Ovary (tissue), 9 donors: ENCODE measurements around the gene LCA5L. TPM values are rescaled to one million over a fixed set of nuclear protein-coding genes. Genes with fewer than 3 reads are reported as not detected.
"Not testable (repeated sequence)": the region's sequence is repeated elsewhere in the genome, so short reads cannot be mapped to it uniquely, and the experiment has no call there.

Experiments used
- DNase-seq, 5 donors: peaks; one replicate each; pipeline ENCODE4 v3.0.0-alpha.2; 2019 to 2020
- H3K27ac ChIP-seq, 2 donors: fragments of 200-600 bp; one replicate each; pipeline versions ENCODE4 v1.5.1 to v1.8.0; 2019 to 2022
- H3K27me3 ChIP-seq: fragments of 200-600 bp; one replicate; pipeline ENCODE4 v1.8.0; 2022
- H3K36me3 ChIP-seq: fragments of 200-600 bp; sonication (generic); one replicate; pipeline ENCODE4 v1.5.1; 2019
- H3K4me1 ChIP-seq: one replicate; pipeline ENCODE4 v1.8.1; 2013; ENCODE audit warnings: mild to moderate bottlenecking, moderate library complexity; ENCODE audit not compliant: insufficient read depth
- H3K4me3 ChIP-seq: fragments of 200-600 bp; sonication (generic); one replicate; pipeline ENCODE4 v1.5.1; 2017
- H3K9me3 ChIP-seq, 2 donors: fragments of 200-600 bp in 1 of 2; sonication (generic) in 1 of 2; one replicate each; pipeline versions ENCODE4 v1.5.1 to v1.8.1; 2013 to 2019; ENCODE audit warnings: mild to moderate bottlenecking in 1 of 2, moderate library complexity in 1 of 2
- CTCF ChIP-seq, 3 donors: fragments of 450-650 bp in 2 of 3; fragments of 200-600 bp in 1 of 3; IDR thresholded peaks; one replicate each; pipeline versions ENCODE4 v1.5.1 to v1.8.0; 2016 to 2022; ENCODE audit warnings: antibody characterized with exemption in 3 of 3, mild to moderate bottlenecking in 1 of 3
- EP300 ChIP-seq: sonication (generic); formaldehyde crosslinking; IDR thresholded peaks from one replicate; pipeline ENCODE4 v1.6.1; 2017; ENCODE audit warnings: antibody characterized with exemption
- POLR2A ChIP-seq: fragments of 450-650 bp; IDR thresholded peaks from one replicate; pipeline ENCODE4 v1.6.1; 2017; ENCODE audit warnings: antibody characterized with exemption, mild to moderate bottlenecking, moderate library complexity
- WGBS, 3 donors: extraction: QIAGEN DNeasy Blood & Tissue Kit in 1 of 3; methylation state at CpG; one replicate each; pipeline versions ENCODE4 v1.1.5 to v1.1.7; 2013 to 2017; 5-methylcytosine and 5-hydroxymethylcytosine counted together
- intact Hi-C, 4 donors: fragments of 100-400 bp; cut with DNase I; formaldehyde crosslinking; loops; one replicate each; pipeline versions ENCODE4 v1.11.0 to v1.15.1; 2022 to 2023
- polyA plus RNA-seq, 2 donors: library from polyadenylated mRNA; stranded (reverse); fragments of 200-250 nt in 1 of 2; fragments of 350-450 nt in 1 of 2; fragmentation: Illumina TruSeq in 1 of 2; extraction: RNeasy Lipid Tissue Mini Kit (QIAGEN cat#74804) in 1 of 2; gene quantifications; one replicate each; pipeline ENCODE4 v1.2.3, GENCODE V29; 2013 to 2014
- total RNA-seq, 7 donors: library from RNA; depleted of rRNA in 2 of 7; stranded (reverse); fragments of >200 nt in 2 of 7; fragmentation: NEBNext Ultra II Directional in 3 of 7; extraction: Animal tissue kit (Norgen Biotek cat#: 25700) in 3 of 7; gene quantifications; one replicate each; pipeline versions ENCODE4 v1.1.0 to v1.2.4, GENCODE V29; 2016 to 2023
- donor health status: DM: no; HTN: no; CAD: no; lungs with moderate emphysema.
- donor health status: DM: no; HTN: no; CAD: no.
- donor health status: Bipolar disorder and iron deficiency.
- donor health status: DM: yes; HTN: yes; CAD: no.
- donor health status: DM: no; HTN: no; CAD: no.
- donor health status: DM: yes; HTN: yes; CAD: no.

Gene LCA5L
- total and polyA plus RNA-seq, 9 donors = 0.76 to 11.8 (median 1.2) TPM

GRCh38 chr21:39384674-39385298, 60.8 kb downstream of the LCA5L start:
- no peaks in the 10 kb centered on the region for H3K27me3 ChIP-seq
- H3K36me3 ChIP-seq = no peaks in the 10 kb centered on the region
- H3K27ac ChIP-seq = no peak overlapping the region
- no peak overlapping the region for H3K4me3 ChIP-seq
- H3K4me1 ChIP-seq = peaks cover 6% of the 10 kb centered on the region
- WGBS, 3 donors = 76 to 83% (median 80%) methylated on average over 13 of the region's 13 CpGs
- no peak for DNase-seq
- TF ChIP-seq POLR2A = no peak
- TF ChIP-seq EP300 = no peak
- TF ChIP-seq CTCF (IDR thresholded peaks at IDR 0.05) = no peak
- intact Hi-C loops = loop anchor here in 3 of 4 donors (5.0 to 10.0 kb wide), 4 partner anchors 37 to 200 kb away; partner anchors contain the start of genes BRWD1 (in 2 of the 3), HMGN1 (in 2 of the 3) and PSMG1 (in 1 of the 3)
- no peaks in the 10 kb centered on the region for H3K9me3 ChIP-seq

- not testable (repeated sequence) for H3K4me1 ChIP-seq, H3K4me3 ChIP-seq, H3K9me3 ChIP-seq, H3K27me3 ChIP-seq, H3K36me3 ChIP-seq, DNase-seq, H3K27ac ChIP-seq
- intact Hi-C loops = loop anchor here in 2 of 4 donors (10.0 kb wide), 2 partner anchors 147 to 197 kb away; partner anchors contain the start of gene PSMG1 (in 1 of the 2)
- WGBS, 3 donors = 92 to 95% (median 95%) methylated on average over 7 of the region's 7 CpGs
These were observed 63.5 kb downstream of the LCA5L start for GRCh38 chr21:39382096-39382495.

GRCh38 chr21:39381009-39381408, 64.6 kb downstream of the LCA5L start:
- Histone ChIP-seq H3K4me3 (peak overlapping the region; percentile 89), H3K4me1 (peaks cover 3% of the 10 kb centered on the region), H3K27ac (peak overlapping the region; percentile 78 to 85), H3K9me3 (no peaks in the 10 kb centered on the region), H3K27me3 (no peaks in the 10 kb centered on the region), H3K36me3 (no peaks in the 10 kb centered on the region)
- no peak for TF ChIP-seq POLR2A
- no peak for TF ChIP-seq CTCF (IDR thresholded peaks at IDR 0.05)
- no peak for TF ChIP-seq EP300
- DNase-seq = no peak
- intact Hi-C loops = loop anchor here in 2 of 4 donors (10.0 kb wide), 2 partner anchors 146 to 196 kb away; partner anchors contain the start of gene PSMG1 (in 1 of the 2)
- WGBS, 3 donors = 18 to 28% (median 20%) methylated on average over 12 of the region's 12 CpGs

- Histone ChIP-seq H3K27me3 (no peaks in the 10 kb centered on the region), H3K36me3 (no peaks in the 10 kb centered on the region), H3K4me1 (peaks cover 3% of the 10 kb centered on the region), H3K9me3 (no peaks in the 10 kb centered on the region), H3K4me3 (peak overlapping the region; percentile 89), H3K27ac (peak overlapping the region; percentile 78 to 85)
- WGBS, 3 donors = 0% methylated on average over 65 of the region's 65 CpGs
- intact Hi-C loops = loop anchor here in 2 of 4 donors (10.0 kb wide), 2 partner anchors 145 to 195 kb away; partner anchors contain the start of gene PSMG1 (in 1 of the 2)
- peak; percentile 93 for TF ChIP-seq POLR2A
- no peak for TF ChIP-seq CTCF (IDR thresholded peaks at IDR 0.05)
- DNase-seq = peak; percentile 95 to 98 (median 96)
These were observed 65.3 kb downstream of the LCA5L start for GRCh38 chr21:39379986-39380891.
